ENCODE results near the gene CCDC85B. TPM values are rescaled to one million over a fixed set of nuclear protein-coding genes. Genes with fewer than 3 reads are reported as not detected.
A peak's percentile ranks its signal among the peaks of the same experiment; 100 is the strongest.

Gene CCDC85B
- total RNA-seq (2013): 16.1 TPM
- polyA plus RNA-seq (10 to 100 TPM; 20.8 to 35.2 (median 24.4) TPM), polyA minus RNA-seq (16.2 and 27.8 TPM in 2 replicates), total RNA-seq (1.3 to 13.1 (median 7.3) reads per million in 11 experiments)

DNA sequence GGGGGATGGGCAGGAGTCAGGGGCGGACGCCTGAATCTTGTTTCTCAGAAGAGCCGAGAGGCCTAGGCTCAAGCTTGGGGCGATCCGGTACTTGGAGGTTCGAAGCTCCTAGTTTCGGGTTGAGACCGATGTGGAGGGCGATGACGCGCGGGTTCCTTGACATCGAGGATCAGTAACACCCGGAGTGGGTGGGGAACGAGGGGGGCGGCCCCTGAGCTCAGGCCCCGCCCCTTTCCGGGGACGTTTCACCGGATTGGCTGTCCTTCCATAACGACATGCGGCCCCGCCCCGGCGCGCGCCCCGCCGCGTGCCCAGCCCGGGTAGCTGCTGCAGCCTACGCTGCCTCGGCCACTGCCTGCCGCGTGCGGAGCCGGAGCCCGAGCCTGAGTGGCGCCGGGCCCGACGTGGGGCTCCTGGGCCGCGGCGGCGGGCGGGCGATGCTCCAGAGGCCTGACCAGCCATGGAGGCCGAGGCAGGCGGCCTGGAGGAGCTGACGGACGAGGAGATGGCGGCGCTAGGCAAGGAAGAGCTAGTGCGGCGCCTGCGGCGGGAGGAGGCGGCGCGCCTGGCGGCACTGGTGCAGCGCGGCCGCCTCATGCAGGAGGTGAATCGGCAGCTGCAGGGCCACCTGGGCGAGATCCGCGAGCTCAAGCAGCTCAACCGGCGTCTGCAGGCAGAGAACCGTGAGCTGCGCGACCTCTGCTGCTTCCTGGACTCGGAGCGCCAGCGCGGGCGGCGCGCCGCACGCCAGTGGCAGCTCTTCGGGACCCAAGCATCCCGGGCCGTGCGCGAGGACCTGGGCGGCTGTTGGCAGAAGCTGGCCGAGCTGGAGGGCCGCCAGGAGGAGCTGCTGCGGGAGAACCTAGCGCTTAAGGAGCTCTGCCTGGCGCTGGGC is at the start of gene CCDC85B:
Gene CCDC85B, plus strand, starts transcription at position 350 of the 895 bp plus-strand sequence. Its CDS starts 111 bp downstream, at position 461.
- Histone ChIP-seq H3K9ac (ENCODE audit: insufficient read depth, low read length, poor library complexity, severe bottlenecking) (peak within 1 kb of the TSS; percentile 78), H3K27me3 (ENCODE audit: control insufficient read depth in 2 of 2, insufficient read depth in 2 of 2, low read length in 2 of 2) (no peaks in the 10 kb centered on the region), H3K4me2 (replicated peaks; ENCODE audit: extremely low read depth, low read length, poor library complexity, severe bottlenecking) (peak within 1 kb of the TSS; percentile 93), H3K4me1 (ENCODE audit: control insufficient read depth in 1 of 2, insufficient read depth in 2 of 2, low read length in 2 of 2) (peaks cover 68 to 84% of the 10 kb centered on the region in 2 donors), H3K9me3 (replicated peaks in 1 of 2; ENCODE audit: control insufficient read depth in 1 of 2, insufficient read depth in 1 of 2, low read length in 2 of 2) (no peaks in the 10 kb centered on the region), H3K36me3 (replicated peaks in 1 of 2; ENCODE audit: control insufficient read depth in 1 of 2, insufficient read depth in 2 of 2, low read length in 2 of 2) (peaks cover 6 to 15% of the 10 kb centered on the region in 2 donors), H3K4me3 (replicated peaks in 1 of 3; ENCODE audit: low read depth in 2 of 3, low read length in 3 of 3) (peak within 1 kb of the TSS; percentile 48 to 82 (median 54)), H2AFZ (ENCODE audit: insufficient read depth, low read depth, low read length, poor library complexity, severe bottlenecking) (peak within 1 kb of the TSS; percentile 84), H3K79me2 (ENCODE audit: insufficient read depth, low read length) (peaks cover 56% of the 10 kb centered on the region), H3K27ac (ENCODE audit: low read depth in 1 of 2, low read length in 2 of 2) (peak within 1 kb of the TSS; percentile 88 to 95), H4K20me1 (ENCODE audit: insufficient read depth, low read length) (peaks cover 8% of the 10 kb centered on the region)
- intact Hi-C loops (cut with micrococcal nuclease): loop anchor here in 1 of 2 donors (1.0 kb wide), 1 partner anchor 10 kb away; the partner anchor contains the start of gene FOSL1
- TF ChIP-seq, protein P1, sequence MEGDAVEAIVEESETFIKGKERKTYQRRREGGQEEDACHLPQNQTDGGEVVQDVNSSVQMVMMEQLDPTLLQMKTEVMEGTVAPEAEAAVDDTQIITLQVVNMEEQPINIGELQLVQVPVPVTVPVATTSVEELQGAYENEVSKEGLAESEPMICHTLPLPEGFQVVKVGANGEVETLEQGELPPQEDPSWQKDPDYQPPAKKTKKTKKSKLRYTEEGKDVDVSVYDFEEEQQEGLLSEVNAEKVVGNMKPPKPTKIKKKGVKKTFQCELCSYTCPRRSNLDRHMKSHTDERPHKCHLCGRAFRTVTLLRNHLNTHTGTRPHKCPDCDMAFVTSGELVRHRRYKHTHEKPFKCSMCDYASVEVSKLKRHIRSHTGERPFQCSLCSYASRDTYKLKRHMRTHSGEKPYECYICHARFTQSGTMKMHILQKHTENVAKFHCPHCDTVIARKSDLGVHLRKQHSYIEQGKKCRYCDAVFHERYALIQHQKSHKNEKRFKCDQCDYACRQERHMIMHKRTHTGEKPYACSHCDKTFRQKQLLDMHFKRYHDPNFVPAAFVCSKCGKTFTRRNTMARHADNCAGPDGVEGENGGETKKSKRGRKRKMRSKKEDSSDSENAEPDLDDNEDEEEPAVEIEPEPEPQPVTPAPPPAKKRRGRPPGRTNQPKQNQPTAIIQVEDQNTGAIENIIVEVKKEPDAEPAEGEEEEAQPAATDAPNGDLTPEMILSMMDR (IDR thresholded peaks at IDR 0.05): no peak
- H3K9me3 Mint-ChIP-seq: peaks cover 0 to 2% (median 0%) of the 10 kb centered on the region in 7 donors
- peaks cover 67% of the 10 kb centered on the region for H3K4me1 Mint-ChIP-seq
- H3K27me3 Mint-ChIP-seq (ENCODE audit: low read depth in 3 of 3): peaks cover 0 to 7% (median 0%) of the 10 kb centered on the region in 3 donors
- peaks cover 18 to 25% of the 10 kb centered on the region in 2 donors for H3K36me3 Mint-ChIP-seq
- peak within 1 kb of the TSS; percentile 92 to 95 for H3K4me3 Mint-ChIP-seq
- under 1% methylated on average over 94 of the region's 94 CpGs for WGBS (ENCODE audit: insufficient coverage)
- H3K27ac Mint-ChIP-seq: peak within 1 kb of the TSS; percentile 98 to 100 (median 99)
- DNase-seq: peak; percentile 97 to 98 (median 97)

DNA sequence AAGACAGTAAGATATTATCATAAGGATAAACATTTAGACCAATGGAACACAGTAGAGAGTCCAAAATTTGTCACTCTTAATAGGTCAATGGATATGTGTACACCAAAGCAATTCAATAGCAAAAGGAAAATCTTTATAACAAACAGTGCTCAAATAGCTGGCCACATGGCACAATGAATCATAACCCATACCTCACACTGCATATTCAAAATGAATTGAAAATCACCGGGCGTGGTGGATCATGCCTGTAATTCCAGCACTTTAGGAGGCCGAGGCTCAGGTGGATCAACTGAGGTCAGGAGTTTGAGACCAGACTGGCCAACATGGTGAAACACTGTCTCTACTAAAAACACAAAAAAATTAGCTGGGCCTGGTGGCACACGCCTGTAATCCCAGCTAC is 48.3 kb upstream of the CCDC85B start:
- no peak overlapping the region for H2AFZ ChIP-seq (ENCODE audit: insufficient read depth, low read depth, low read length, poor library complexity, severe bottlenecking)
- intact Hi-C loops (cut with micrococcal nuclease): no loop called here
- no peaks in the 10 kb centered on the region for H3K36me3 ChIP-seq (replicated peaks in 1 of 2; ENCODE audit: control insufficient read depth in 1 of 2, insufficient read depth in 2 of 2, low read length in 2 of 2)
- no peaks in the 10 kb centered on the region for H3K36me3 Mint-ChIP-seq
- DNase-seq: no peak
- 100% methylated on average over 4 of the region's 4 CpGs for WGBS (ENCODE audit: insufficient coverage)
- no peaks in the 10 kb centered on the region for H3K4me1 ChIP-seq (ENCODE audit: control insufficient read depth in 1 of 2, insufficient read depth in 2 of 2, low read length in 2 of 2)
- no peak overlapping the region for H3K4me2 ChIP-seq (replicated peaks; ENCODE audit: extremely low read depth, low read length, poor library complexity, severe bottlenecking)
- peaks cover 0 to 6% (median 0%) of the 10 kb centered on the region in 7 donors for H3K9me3 Mint-ChIP-seq
- H3K4me3 ChIP-seq (replicated peaks in 1 of 3; ENCODE audit: low read depth in 2 of 3, low read length in 3 of 3): no peak overlapping the region
- no peaks in the 10 kb centered on the region for H3K4me1 Mint-ChIP-seq
- H4K20me1 ChIP-seq (ENCODE audit: insufficient read depth, low read length): no peaks in the 10 kb centered on the region
- no peaks in the 10 kb centered on the region for H3K27me3 ChIP-seq (ENCODE audit: control insufficient read depth in 2 of 2, insufficient read depth in 2 of 2, low read length in 2 of 2)
- peaks cover 0 to 2% of the 10 kb centered on the region in 2 donors for H3K9me3 ChIP-seq (replicated peaks in 1 of 2; ENCODE audit: control insufficient read depth in 1 of 2, insufficient read depth in 1 of 2, low read length in 2 of 2)
- TF ChIP-seq, protein P1 (IDR thresholded peaks at IDR 0.05): no peak
- peaks cover 0 to 3% (median 2%) of the 10 kb centered on the region in 3 donors for H3K27me3 Mint-ChIP-seq (ENCODE audit: low read depth in 3 of 3)
- no peak overlapping the region for H3K27ac Mint-ChIP-seq
- no peak overlapping the region for H3K9ac ChIP-seq (ENCODE audit: insufficient read depth, low read length, poor library complexity, severe bottlenecking)
- no peak overlapping the region for H3K27ac ChIP-seq (ENCODE audit: low read depth in 1 of 2, low read length in 2 of 2)
- no peak overlapping the region for H3K4me3 Mint-ChIP-seq
- no peaks in the 10 kb centered on the region for H3K79me2 ChIP-seq (ENCODE audit: insufficient read depth, low read length)
